ENCODE data around the gene EVI5. TPM values are rescaled to one million over a fixed set of nuclear protein-coding genes. Genes with fewer than 3 reads are reported as not detected.

EVI5 gene
- polyA plus RNA-seq, 1 donor: 11.5 TPM

DNA sequence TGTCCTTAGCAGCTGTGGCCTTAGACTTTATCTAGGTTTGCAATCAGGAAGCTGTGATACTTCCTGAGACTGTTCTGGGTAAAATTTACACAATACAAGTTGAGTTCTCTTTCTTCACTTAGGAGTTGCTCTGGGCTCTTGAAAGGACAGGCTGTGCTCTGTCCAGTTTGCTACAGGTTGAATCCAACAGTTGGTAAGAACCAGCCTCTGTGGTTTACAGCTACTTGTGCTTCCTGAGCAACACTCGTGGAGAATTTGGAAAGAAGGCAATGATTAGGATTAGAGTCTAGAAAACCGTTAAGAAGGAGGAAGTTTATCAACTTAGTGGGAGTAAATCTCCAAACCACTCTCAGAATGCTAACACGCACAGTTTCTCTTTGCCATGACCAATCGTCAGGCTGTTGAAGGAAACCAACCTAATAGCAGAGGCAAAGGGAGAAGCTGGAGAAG is 325.0 kb downstream of the EVI5 start:
- no peak for DNase-seq (ENCODE audit: low read depth)

Other genes with a start within 250 kb of the EVI5 start
- 2,645 TPM for gene RPL5, start 46.9 kb upstream of the EVI5 start, polyA plus RNA-seq (ENCODE audit: insufficient read length)
- gene DIPK1A, start 176.4 kb upstream of the EVI5 start, polyA plus RNA-seq (ENCODE audit: insufficient read length): 10.7 TPM